Right lobe of liver (tissue), 4 donors: Measurements from ENCODE around the gene ZDHHC14.

Experiments
- POLR2A ChIP-seq: fragments of 450-650 bp; IDR thresholded peaks from one replicate; pipeline ENCODE4 v1.6.1; 2017; ENCODE audit warnings: antibody characterized with exemption, mild to moderate bottlenecking
- TF ChIP-seq, protein P1 (sequence below), 4 donors: fragments of 200-600 bp in 3 of 4; fragments of 450-650 bp in 1 of 4; IDR thresholded peaks; one replicate each; pipeline versions ENCODE4 v1.5.1 to v1.8.0; 2016 to 2022; ENCODE audit warnings: antibody characterized with exemption in 4 of 4, mild to moderate bottlenecking in 2 of 4
- donor health status: DM: no; HTN: no; CAD: no.
- donor health status: DM: no; HTN: no; CAD: no.
- donor health status: DM: no; HTN: yes; CAD: no.

DNA sequence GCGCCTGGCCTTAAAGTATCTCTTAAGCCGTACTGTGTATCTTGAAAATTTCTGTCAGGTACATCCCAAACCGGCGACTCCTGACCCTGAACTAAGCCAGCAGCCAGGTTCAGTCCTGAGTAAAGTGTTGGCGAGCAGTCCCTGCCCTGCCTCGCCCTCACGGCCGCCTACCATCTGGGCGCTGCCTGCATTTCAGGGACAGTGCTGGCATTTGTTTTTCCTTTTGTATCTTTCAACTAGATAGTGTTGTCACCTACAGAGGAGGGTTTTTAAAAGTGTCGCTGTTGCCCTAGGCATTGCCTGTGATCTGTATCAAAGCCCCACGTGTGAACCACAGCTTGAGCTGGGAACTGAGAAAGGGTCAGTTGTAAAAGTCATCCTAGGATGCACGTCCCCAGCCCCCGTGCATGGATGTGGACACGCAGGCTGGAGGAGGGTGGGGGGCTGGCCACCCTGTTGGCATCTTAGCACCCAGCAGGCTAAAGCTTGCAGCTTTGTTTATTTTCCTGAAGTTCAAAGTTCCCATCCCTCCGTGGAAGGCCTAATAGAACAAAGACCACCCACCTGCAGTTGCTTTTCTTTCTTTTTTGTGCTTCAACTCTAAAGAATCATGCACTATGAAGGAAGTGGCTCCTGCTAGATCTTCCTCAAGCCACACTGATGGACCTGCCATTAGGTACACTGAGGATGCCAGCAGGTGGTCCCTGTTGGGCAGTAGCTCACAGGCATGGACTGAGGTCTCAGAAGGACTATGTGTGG lies 136.8 kb downstream of the ZDHHC14 start:
- TF ChIP-seq, protein P1, sequence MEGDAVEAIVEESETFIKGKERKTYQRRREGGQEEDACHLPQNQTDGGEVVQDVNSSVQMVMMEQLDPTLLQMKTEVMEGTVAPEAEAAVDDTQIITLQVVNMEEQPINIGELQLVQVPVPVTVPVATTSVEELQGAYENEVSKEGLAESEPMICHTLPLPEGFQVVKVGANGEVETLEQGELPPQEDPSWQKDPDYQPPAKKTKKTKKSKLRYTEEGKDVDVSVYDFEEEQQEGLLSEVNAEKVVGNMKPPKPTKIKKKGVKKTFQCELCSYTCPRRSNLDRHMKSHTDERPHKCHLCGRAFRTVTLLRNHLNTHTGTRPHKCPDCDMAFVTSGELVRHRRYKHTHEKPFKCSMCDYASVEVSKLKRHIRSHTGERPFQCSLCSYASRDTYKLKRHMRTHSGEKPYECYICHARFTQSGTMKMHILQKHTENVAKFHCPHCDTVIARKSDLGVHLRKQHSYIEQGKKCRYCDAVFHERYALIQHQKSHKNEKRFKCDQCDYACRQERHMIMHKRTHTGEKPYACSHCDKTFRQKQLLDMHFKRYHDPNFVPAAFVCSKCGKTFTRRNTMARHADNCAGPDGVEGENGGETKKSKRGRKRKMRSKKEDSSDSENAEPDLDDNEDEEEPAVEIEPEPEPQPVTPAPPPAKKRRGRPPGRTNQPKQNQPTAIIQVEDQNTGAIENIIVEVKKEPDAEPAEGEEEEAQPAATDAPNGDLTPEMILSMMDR (IDR thresholded peaks at IDR 0.05), result no peak
- no peak for TF ChIP-seq POLR2A
